Astrocyte (in vitro differentiated cells and primary cell): ENCODE measurements around the gene CLTCL1.

ENCODE experiments used
- EZH2 ChIP-seq: IDR thresholded peaks from 2 replicates; pipeline ENCODE4 v1.6.1; 2012; ENCODE audit warnings: mild to moderate bottlenecking, low read length, inconsistent platforms; ENCODE audit not compliant: insufficient read depth
- TF ChIP-seq, protein P1 (sequence below): IDR thresholded peaks from 2 replicates; pipeline ENCODE4 v1.5.1; 2011; ENCODE audit warnings: low read depth, mild to moderate bottlenecking, inconsistent platforms, low read length, moderate library complexity; ENCODE audit not compliant: insufficient read depth

DNA sequence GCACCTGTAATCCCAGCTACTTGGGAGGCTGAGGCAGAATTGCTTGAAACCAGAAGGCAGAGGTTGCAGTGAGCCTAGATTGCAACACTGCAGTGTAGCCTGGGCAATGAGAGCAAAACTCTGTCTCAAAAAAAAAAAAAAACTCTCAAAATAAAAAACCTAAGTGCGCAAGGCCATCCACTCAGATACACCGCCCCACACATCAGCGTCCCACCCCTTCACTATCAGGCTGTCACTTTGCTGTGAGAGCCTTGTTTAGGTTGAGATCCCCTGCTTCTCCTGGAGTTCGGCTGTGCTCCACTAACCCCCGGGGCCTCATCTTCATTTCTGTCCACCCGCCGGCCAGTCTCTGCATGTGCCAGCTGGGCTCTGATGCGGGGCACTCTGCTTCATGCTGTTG is 125.1 kb downstream of the CLTCL1 start:
- TF ChIP-seq, protein P1, sequence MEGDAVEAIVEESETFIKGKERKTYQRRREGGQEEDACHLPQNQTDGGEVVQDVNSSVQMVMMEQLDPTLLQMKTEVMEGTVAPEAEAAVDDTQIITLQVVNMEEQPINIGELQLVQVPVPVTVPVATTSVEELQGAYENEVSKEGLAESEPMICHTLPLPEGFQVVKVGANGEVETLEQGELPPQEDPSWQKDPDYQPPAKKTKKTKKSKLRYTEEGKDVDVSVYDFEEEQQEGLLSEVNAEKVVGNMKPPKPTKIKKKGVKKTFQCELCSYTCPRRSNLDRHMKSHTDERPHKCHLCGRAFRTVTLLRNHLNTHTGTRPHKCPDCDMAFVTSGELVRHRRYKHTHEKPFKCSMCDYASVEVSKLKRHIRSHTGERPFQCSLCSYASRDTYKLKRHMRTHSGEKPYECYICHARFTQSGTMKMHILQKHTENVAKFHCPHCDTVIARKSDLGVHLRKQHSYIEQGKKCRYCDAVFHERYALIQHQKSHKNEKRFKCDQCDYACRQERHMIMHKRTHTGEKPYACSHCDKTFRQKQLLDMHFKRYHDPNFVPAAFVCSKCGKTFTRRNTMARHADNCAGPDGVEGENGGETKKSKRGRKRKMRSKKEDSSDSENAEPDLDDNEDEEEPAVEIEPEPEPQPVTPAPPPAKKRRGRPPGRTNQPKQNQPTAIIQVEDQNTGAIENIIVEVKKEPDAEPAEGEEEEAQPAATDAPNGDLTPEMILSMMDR = no peak
- no peak for TF ChIP-seq EZH2
